Measurements from ENCODE around the gene OSBP2. TPM values are rescaled to one million over a fixed set of nuclear protein-coding genes. Genes with fewer than 3 reads are reported as not detected.

OSBP2 gene
- total RNA-seq, 1 experiment from 2014 or later, result 6.2 TPM

- no peak overlapping the region for H3K27ac Mint-ChIP-seq (ENCODE audit: unreplicated experiment)
- Histone ChIP-seq H3K36me3 (ENCODE audit: control insufficient read depth, insufficient read depth, low read length) (no peaks in the 10 kb centered on the region; the same call in none of the 2 replicates), H3K4me3 (ENCODE audit: low read depth, low read length) (no peak overlapping the region), H3K4me1 (no peaks in the 10 kb centered on the region), H3K9me3 (no peaks in the 10 kb centered on the region), H3K27me3 (replicated peaks; ENCODE audit: control insufficient read depth, insufficient read depth, low read length) (no peaks in the 10 kb centered on the region)
- intact Hi-C loops (cut with micrococcal nuclease; ENCODE audit: unreplicated experiment), result no loop called here
- H3K4me1 Mint-ChIP-seq (ENCODE audit: low read depth, unreplicated experiment), result no peaks in the 10 kb centered on the region
- no peaks in the 10 kb centered on the region for H3K27me3 Mint-ChIP-seq (ENCODE audit: insufficient read depth, unreplicated experiment)
- no peaks in the 10 kb centered on the region for H3K9me3 Mint-ChIP-seq (ENCODE audit: unreplicated experiment)
- ChIA-PET CTCF (interaction anchor here (0.5 to 2.4 kb wide), 2 partner anchors 8 to 333 kb away, joined by 4 to 6 read pairs; no protein-coding TSS in a partner anchor), POLR2A (interaction anchor here (0.9 kb wide), 1 partner anchor 33 kb away, joined by 3 read pairs; no protein-coding TSS in a partner anchor)
- no TSS peak for BruUV-seq (replicated peaks)
- TF ChIP-seq CTCF (IDR thresholded peaks at IDR 0.05; ENCODE audit: insufficient read depth in 1 of 2, low read depth in 1 of 2, low read length in 1 of 2, severe bottlenecking in 1 of 2, unreplicated experiment in 1 of 2), result no peak
- H3K4me3 Mint-ChIP-seq (ENCODE audit: unreplicated experiment), result no peak overlapping the region
- no peak for DNase-seq
- H3K36me3 Mint-ChIP-seq (ENCODE audit: insufficient read depth, unreplicated experiment), result peaks cover 31% of the 10 kb centered on the region
Measured at GRCh38 chr22:30889268-30889995, 194.8 kb downstream of the OSBP2 start.

- Histone ChIP-seq H3K9me3 (no peaks in the 10 kb centered on the region), H3K4me3 (ENCODE audit: low read depth, low read length) (no peak overlapping the region), H3K27me3 (replicated peaks; ENCODE audit: control insufficient read depth, insufficient read depth, low read length) (no peaks in the 10 kb centered on the region), H3K4me1 (no peaks in the 10 kb centered on the region), H3K36me3 (ENCODE audit: control insufficient read depth, insufficient read depth, low read length) (no peaks in the 10 kb centered on the region; the same call in none of the 2 replicates)
- intact Hi-C loops (cut with micrococcal nuclease; ENCODE audit: unreplicated experiment), result loop anchor here (1.0 kb wide), 1 partner anchor 127 kb away; no protein-coding TSS in a partner anchor
- Mint-ChIP-seq H3K4me3 (ENCODE audit: unreplicated experiment) (no peak overlapping the region), H3K4me1 (ENCODE audit: low read depth, unreplicated experiment) (no peaks in the 10 kb centered on the region), H3K27me3 (ENCODE audit: insufficient read depth, unreplicated experiment) (no peaks in the 10 kb centered on the region), H3K36me3 (ENCODE audit: insufficient read depth, unreplicated experiment) (peaks cover 31% of the 10 kb centered on the region), H3K9me3 (ENCODE audit: unreplicated experiment) (no peaks in the 10 kb centered on the region), H3K27ac (ENCODE audit: unreplicated experiment) (no peak overlapping the region)
- BruUV-seq (replicated peaks), result no TSS peak
- no peak for DNase-seq
- ChIA-PET POLR2A (interaction anchor here (0.9 kb wide), 1 partner anchor 32 kb away, joined by 3 read pairs; no protein-coding TSS in a partner anchor), CTCF (interaction anchor here (1.4 to 2.4 kb wide), 3 partner anchors 8 to 127 kb away, joined by 4 to 10 read pairs (median 6); no protein-coding TSS in a partner anchor)
- TF ChIP-seq CTCF (IDR thresholded peaks at IDR 0.05; ENCODE audit: insufficient read depth in 1 of 2, low read depth in 1 of 2, low read length in 1 of 2, severe bottlenecking in 1 of 2, unreplicated experiment in 1 of 2), result no peak
Measured at GRCh38 chr22:30889996-30890480, 195.4 kb downstream of the OSBP2 start.

- H3K9me3 ChIP-seq, result no peaks in the 10 kb centered on the region
- H3K4me3 Mint-ChIP-seq (ENCODE audit: unreplicated experiment), result no peak overlapping the region
- no peaks in the 10 kb centered on the region for H3K4me1 Mint-ChIP-seq (ENCODE audit: low read depth, unreplicated experiment)
- H3K4me1 ChIP-seq, result no peaks in the 10 kb centered on the region
- H3K9me3 Mint-ChIP-seq (ENCODE audit: unreplicated experiment), result no peaks in the 10 kb centered on the region
- no peaks in the 10 kb centered on the region for H3K27me3 ChIP-seq (replicated peaks; ENCODE audit: control insufficient read depth, insufficient read depth, low read length)
- no peak overlapping the region for H3K4me3 ChIP-seq (ENCODE audit: low read depth, low read length)
- POLR2A ChIA-PET, result no interaction called here
- DNase-seq, result peak in 1 of 2 experiments; percentile 64
- H3K27ac Mint-ChIP-seq (ENCODE audit: unreplicated experiment), result no peak overlapping the region
- CTCF ChIA-PET, result interaction anchor here (0.7 to 2.4 kb wide), 5 partner anchors 9 to 245 kb away, joined by 3 to 10 read pairs (median 4); no protein-coding TSS in a partner anchor
- H3K27me3 Mint-ChIP-seq (ENCODE audit: insufficient read depth, unreplicated experiment), result no peaks in the 10 kb centered on the region
- BruUV-seq (replicated peaks), result no TSS peak
- TF ChIP-seq CTCF (IDR thresholded peaks at IDR 0.05; ENCODE audit: insufficient read depth in 1 of 2, low read depth in 1 of 2, low read length in 1 of 2, severe bottlenecking in 1 of 2, unreplicated experiment in 1 of 2), result peak; percentile 69 to 84
- intact Hi-C loops (cut with micrococcal nuclease; ENCODE audit: unreplicated experiment), result loop anchor here (1.0 kb wide), 1 partner anchor 128 kb away; no protein-coding TSS in a partner anchor
- H3K36me3 ChIP-seq (ENCODE audit: control insufficient read depth, insufficient read depth, low read length), result no peaks in the 10 kb centered on the region; the same call in none of the 2 replicates
- H3K36me3 Mint-ChIP-seq (ENCODE audit: insufficient read depth, unreplicated experiment), result peaks cover 31% of the 10 kb centered on the region
Measured at GRCh38 chr22:30890686-30891442, 196.2 kb downstream of the OSBP2 start.
